Esophagus mucosa (tissue), 1 donor: Measurements from ENCODE around the gene ICAM5. TPM values are rescaled to one million over a fixed set of nuclear protein-coding genes. Genes with fewer than 3 reads are reported as not detected.
A peak's percentile ranks its signal among the peaks of the same experiment; 100 is the strongest.
"Not testable (repeated sequence)": the region's sequence is repeated elsewhere in the genome, so short reads cannot be mapped to it uniquely, and the experiment has no call there.

Experiments
- ATAC-seq: fragments of 200-7000 bp; cut with Tn5 transposase; one replicate; pipeline ENCODE4 v1.9.1; 2020
- total RNA-seq: library from RNA; stranded (reverse); gene quantifications from one replicate; pipeline ENCODE4 v1.2.4, GENCODE V29; 2023
- donor health status: DM: yes; HTN: yes; CAD: no.

ICAM5 gene
- total RNA-seq, result 1.3 TPM

GRCh38 chr19:10289836-10290356, at the start of gene ICAM5:
Gene ICAM5 (plus strand): TSS chr19:10289952. CDS start chr19:10290044, 92 bp downstream.
- ATAC-seq, result no peak

- ATAC-seq, result not testable (repeated sequence)
Observed at GRCh38 chr19:10241826-10242449, 47.8 kb upstream of the ICAM5 start.

GRCh38 chr19:10243606-10244005, 46.1 kb upstream of the ICAM5 start:
- no peak for ATAC-seq

GRCh38 chr19:10245189-10245939, 44.4 kb upstream of the ICAM5 start:
- ATAC-seq, result no peak

GRCh38 chr19:10246511-10246910, 43.2 kb upstream of the ICAM5 start:
- no peak for ATAC-seq

- ATAC-seq, result peak; percentile 95
Observed at GRCh38 chr19:10251792-10252694, 37.7 kb upstream of the ICAM5 start, which contains the start of gene MRPL4. Gene MRPL4 (plus strand): TSS chr19:10252214. CDS start chr19:10252254, 40 bp downstream.

- ATAC-seq, result no peak
Observed at GRCh38 chr19:10252707-10253106, 37.0 kb upstream of the ICAM5 start.

GRCh38 chr19:10254244-10254643, 35.5 kb upstream of the ICAM5 start:
- no peak for ATAC-seq

GRCh38 chr19:10255358-10255757, 34.4 kb upstream of the ICAM5 start:
- no peak for ATAC-seq

GRCh38 chr19:10256551-10256950, 33.2 kb upstream of the ICAM5 start:
- ATAC-seq, result no peak

- ATAC-seq, result no peak
Observed at GRCh38 chr19:10256970-10257615, 32.7 kb upstream of the ICAM5 start.

GRCh38 chr19:10258080-10258710, 31.6 kb upstream of the ICAM5 start:
- ATAC-seq, result peak; percentile 4

- ATAC-seq, result peak; percentile 70
Observed at GRCh38 chr19:10259162-10259905, 30.4 kb upstream of the ICAM5 start.

GRCh38 chr19:10260141-10260584, 29.6 kb upstream of the ICAM5 start:
- peak; percentile 65 for ATAC-seq

- no peak for ATAC-seq
Observed at GRCh38 chr19:10262771-10263170, 27.0 kb upstream of the ICAM5 start.

GRCh38 chr19:10266706-10267105, 23.0 kb upstream of the ICAM5 start:
- ATAC-seq, result no peak

- ATAC-seq, result no peak
Observed at GRCh38 chr19:10268071-10268470, 21.7 kb upstream of the ICAM5 start.

GRCh38 chr19:10269333-10270179, 20.2 kb upstream of the ICAM5 start:
- ATAC-seq, result peak; percentile 77

- peak; percentile 71 for ATAC-seq
Observed at GRCh38 chr19:10270180-10270615, 19.6 kb upstream of the ICAM5 start.
